Forelimb muscle (tissue), 1 donor: Measurements from ENCODE around the gene CNTLN. TPM values are rescaled to one million over a fixed set of nuclear protein-coding genes. Genes with fewer than 3 reads are reported as not detected.

ENCODE experiments used
- DNase-seq: peaks from one replicate; pipeline ENCODE4 v3.0.0-alpha.2; 2013; ENCODE audit warnings: low read depth
- polyA plus RNA-seq: library from polyadenylated mRNA; unstranded; fragments of 120-200 nt; gene quantifications from one replicate; pipeline ENCODE4 v1.2.1, GENCODE V29; 2013; ENCODE audit not compliant: insufficient read length

The CNTLN gene, protein sequence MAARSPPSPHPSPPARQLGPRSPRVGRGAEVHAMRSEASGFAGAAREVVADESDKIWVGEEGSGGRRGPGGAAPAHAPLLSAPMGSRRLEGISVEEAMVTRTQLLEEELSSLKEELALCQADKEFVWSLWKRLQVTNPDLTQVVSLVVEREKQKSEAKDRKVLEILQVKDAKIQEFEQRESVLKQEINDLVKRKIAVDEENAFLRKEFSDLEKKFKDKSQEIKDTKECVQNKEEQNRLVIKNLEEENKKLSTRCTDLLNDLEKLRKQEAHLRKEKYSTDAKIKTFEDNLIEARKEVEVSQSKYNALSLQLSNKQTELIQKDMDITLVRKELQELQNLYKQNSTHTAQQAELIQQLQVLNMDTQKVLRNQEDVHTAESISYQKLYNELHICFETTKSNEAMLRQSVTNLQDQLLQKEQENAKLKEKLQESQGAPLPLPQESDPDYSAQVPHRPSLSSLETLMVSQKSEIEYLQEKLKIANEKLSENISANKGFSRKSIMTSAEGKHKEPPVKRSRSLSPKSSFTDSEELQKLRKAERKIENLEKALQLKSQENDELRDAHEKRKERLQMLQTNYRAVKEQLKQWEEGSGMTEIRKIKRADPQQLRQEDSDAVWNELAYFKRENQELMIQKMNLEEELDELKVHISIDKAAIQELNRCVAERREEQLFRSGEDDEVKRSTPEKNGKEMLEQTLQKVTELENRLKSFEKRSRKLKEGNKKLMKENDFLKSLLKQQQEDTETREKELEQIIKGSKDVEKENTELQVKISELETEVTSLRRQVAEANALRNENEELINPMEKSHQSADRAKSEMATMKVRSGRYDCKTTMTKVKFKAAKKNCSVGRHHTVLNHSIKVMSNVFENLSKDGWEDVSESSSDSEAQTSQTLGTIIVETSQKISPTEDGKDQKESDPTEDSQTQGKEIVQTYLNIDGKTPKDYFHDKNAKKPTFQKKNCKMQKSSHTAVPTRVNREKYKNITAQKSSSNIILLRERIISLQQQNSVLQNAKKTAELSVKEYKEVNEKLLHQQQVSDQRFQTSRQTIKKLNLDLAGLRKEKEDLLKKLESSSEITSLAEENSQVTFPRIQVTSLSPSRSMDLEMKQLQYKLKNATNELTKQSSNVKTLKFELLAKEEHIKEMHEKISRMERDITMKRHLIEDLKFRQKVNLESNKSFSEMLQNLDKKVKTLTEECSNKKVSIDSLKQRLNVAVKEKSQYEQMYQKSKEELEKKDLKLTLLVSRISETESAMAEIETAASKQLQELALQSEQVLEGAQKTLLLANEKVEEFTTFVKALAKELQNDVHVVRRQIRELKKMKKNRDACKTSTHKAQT (N-terminal part only)
- 7.4 TPM for polyA plus RNA-seq

DNA sequence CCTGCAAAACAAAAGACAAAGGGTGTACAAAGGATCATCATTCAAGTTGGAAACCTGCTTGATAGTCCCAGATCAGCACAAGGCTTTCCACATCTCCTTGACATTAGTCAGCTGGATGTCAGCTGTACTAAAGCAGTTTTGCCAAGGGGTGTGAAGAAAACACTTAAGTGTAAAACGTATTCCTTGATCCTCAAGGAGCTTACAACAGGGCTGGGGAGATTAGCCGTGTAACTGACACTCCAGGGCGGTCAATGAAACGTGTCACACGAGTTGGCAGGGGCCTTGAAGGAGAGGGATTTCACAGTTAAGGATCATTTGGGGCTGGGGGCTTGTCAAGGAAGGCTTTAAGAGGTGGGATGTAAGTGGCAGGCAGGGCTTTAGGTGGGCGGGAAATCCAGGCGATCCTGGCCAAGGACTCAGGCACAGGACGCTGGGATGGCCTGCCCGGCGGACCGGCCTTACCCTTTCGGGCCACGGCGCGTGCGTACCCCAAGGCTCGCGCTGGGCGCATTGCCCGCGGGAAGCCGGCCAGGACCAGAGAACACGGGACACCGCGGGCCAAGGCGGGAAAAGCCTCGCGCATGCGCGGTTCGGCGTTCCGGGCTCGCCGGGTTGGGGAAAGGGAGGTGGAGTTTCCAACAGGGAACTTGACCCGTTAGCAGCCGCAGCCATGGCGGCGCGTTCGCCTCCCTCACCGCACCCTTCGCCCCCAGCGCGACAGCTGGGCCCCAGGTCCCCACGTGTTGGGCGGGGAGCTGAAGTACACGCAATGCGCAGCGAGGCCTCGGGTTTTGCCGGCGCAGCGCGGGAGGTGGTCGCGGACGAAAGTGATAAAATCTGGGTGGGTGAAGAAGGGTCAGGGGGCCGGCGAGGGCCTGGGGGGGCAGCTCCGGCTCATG is at the start of gene CNTLN:
CNTLN (plus strand) TSS at position 645 of the 899 bp plus-strand sequence; CDS start at position 671, 26 bp downstream.
- peak; percentile 74 for DNase-seq

DNA sequence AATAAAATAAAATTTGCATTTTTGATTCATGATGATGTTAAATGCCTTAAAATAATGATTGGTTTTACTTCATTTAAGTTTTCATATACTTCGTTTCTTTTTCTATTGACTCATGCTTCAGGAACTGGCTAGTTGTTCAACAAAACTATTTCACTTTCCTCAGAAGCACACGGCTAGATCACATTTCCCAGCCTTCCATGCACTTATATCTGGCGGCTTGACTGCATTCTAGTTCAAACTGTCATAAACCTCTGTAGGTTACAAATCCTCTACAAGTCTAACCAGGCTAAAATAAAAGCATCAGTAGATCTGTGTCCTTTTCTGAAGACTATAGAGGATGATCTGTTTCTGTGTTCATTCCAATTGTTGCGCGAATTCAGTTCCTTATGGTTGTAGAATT is 46.3 kb upstream of the CNTLN start:
- DNase-seq, result no peak

GRCh38 chr9:17090041-17090440 is 44.8 kb upstream of the CNTLN start:
- no peak for DNase-seq

DNA sequence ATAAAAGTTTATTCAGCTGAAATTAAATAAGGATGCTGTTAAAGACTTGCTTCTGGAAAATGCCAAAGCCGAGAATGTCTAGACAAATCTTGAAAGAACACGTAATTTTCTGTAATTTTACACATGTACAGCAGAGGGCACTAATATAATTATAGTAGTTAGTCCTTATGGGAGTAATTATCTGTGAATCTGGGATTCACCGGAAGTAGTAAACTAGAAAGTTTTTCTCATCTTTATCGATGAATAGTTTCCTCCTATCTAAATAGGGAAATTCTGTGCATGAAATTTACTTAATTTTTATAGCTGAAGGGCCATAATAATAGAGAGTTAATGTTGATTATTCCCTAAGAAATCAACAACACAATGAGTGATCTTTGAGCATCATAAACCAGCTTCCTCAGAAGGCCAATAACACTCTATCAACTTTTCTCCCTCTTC is 18.4 kb upstream of the CNTLN start:
- no peak for DNase-seq

DNA sequence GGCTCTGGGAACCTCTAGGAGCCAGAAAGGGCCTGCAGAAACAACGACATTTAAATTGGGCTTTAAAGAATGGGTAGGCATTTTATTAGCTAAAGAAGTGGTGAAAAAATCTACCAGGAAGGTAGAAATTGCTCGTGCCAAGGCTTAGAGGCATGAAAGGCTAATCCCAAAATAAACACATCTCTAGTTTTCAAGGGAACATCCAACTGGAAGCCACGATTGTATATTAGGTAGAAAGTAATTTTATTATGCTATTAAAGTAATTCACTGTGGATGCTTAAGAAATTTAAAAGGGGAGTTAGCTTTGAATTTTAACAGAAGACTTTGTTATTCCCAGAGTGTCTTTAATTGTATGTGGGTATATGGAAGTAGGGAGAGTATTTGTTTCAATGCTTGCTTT is 17.5 kb upstream of the CNTLN start:
- no peak for DNase-seq

- no peak for DNase-seq
Observed at GRCh38 chr9:17120203-17120602, 14.6 kb upstream of the CNTLN start.

GRCh38 chr9:17121264-17121663 is 13.6 kb upstream of the CNTLN start:
- no peak for DNase-seq

DNA sequence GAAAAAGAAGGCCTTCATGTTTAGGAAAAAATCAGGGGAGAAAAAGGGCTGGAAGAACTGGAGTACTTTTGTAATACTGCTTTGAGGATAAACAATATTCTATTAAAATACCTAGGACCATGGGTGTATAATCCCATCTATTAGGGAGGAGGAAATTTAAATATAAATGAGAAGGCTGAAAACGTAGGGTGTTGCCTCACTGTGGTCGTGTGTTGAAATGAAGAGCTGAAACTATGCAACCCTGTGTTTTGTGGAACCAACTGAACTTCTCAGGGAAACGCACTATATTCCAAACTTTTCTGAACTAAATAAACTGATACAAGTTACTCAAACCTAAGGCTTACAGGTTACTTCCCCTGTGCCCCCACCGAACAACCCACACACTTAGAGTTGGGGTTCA is 4.5 kb upstream of the CNTLN start:
- DNase-seq, result no peak

DNA sequence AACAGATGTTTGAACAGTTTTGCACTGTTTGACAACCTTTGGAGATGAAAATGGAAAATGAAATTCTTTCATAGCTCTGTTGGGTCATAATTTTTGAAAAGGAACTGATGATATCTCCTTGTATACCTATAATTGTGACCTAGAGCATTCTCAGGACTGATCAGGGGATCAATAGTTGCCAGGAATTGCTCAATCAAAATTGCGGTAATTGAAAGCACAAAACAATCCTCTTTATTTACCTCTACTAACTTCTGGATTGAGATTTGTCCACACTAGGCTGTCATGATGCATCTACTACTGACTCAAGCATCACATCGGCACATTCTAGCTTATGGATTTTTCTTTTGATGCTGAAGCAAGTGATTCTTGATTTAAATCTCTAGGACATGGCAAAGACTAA is 4.1 kb upstream of the CNTLN start:
- no peak for DNase-seq

DNA sequence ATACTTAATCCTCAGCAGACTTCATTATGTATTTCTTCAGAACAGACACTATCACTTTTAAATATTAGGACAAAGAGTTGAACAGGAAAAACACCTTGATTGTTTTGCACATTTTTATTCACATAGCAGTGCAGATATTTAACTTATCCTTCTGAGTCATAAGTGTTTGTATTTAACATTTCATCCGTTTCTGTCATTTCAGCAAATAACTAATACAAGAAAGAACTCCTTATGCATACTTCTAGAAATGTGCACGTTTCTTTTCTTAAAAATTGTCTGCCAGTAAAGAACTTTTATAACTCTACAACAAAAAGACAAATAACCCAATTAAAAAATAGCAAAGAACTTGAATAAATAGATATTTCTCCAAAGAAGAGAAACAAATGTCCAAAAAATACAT is 3.3 kb upstream of the CNTLN start:
- DNase-seq, result no peak

GRCh38 chr9:17135295-17136160 is 688 bp downstream of the CNTLN start:
- peak; percentile 17 for DNase-seq

DNA sequence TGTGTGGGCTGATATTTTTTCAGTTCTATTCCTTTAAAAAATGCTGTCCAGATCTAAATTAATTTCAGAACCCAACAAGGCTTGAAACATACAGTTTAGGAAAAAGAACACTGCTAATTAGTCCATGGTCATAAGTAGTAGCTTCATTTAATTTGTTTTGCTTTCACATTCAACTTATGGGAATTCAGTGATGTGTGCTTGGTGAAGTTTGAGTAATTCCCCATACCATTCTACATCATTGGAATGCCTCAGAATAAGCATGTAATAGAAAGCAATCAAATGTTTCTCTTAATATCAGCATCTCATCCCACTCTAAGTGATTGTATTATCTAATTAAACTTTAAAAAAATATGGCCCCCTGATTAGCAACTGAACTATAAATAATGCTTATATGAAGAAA is 2.7 kb downstream of the CNTLN start:
- no peak for DNase-seq

DNA sequence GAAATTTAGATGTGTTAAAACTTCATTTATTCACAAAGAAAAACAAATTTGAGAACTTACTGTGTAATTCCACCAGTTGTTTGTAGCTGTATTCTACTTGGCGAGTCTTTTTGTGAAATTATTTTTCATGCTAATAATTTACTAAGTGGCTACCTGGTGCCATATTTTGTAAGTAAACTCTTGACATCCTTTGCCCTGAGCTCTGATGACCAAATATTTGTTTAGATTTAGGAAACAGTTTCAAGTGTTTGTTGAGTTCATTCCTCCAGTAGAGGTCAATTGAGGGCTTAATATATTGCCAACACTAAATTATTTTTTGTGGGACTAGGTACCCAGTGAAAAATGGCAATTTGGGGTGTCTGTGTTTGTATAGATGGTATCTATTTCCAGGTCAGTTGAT is 3.7 kb downstream of the CNTLN start:
- no peak for DNase-seq

GRCh38 chr9:17140418-17140817 is 5.6 kb downstream of the CNTLN start:
- DNase-seq, result no peak

DNA sequence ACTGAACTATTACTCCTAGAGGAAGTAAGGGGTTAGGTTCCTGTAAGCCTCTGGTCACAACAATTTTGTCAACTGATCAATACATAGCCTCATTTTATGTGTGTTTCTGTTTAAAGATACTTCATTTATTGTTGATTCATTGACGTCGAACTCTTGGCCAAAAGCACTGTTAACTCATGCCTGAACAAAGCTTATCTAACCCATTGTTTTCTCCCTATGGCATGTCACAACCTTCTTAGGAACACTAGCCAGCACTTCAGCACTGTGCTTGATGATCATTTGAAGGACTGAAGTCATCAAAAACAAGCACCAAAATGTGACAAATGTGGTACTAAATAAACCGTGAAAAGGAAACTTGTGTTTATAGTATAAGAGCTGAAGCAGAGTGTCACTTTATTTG is 13.5 kb downstream of the CNTLN start:
- DNase-seq, result no peak

- DNase-seq, result no peak
Observed at GRCh38 chr9:17159469-17159868, 24.6 kb downstream of the CNTLN start.

DNA sequence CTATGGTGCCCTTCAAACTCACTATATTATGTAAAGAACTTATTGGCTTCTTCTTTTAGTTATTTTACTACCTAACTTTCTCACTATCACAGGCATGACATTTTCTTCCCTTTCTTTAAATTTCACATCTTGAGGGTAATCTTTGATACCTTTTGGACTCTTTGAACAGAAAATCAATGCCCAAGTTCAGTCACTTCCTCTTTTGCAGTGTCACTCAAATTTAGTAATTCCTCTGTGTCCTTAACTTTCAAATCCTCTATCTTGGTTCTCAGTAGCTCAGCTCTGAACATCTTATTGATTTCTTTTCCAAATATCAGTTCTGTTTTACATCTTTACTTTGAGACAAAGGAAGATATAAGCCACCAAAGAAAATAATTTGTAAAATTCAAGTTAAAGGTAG is 25.5 kb downstream of the CNTLN start:
- DNase-seq, result no peak

GRCh38 chr9:17165764-17166163 is 30.9 kb downstream of the CNTLN start:
- no peak for DNase-seq

- no peak for DNase-seq
Observed at GRCh38 chr9:17166346-17166745, 31.5 kb downstream of the CNTLN start.
